Measurements from ENCODE around the gene PIGR.

PIGR gene

GRCh38 chr1:206946261-206946660, at the start of gene PIGR:
TSS of gene PIGR (minus strand) at chr1:206946466. CDS start at chr1:206940531, 5,935 bp downstream.
- DNase-seq (ENCODE audit: low read depth): no peak

- DNase-seq (ENCODE audit: low read depth): no peak
Measured at GRCh38 chr1:206992790-206993189, 46.5 kb upstream of the PIGR start.

DNA sequence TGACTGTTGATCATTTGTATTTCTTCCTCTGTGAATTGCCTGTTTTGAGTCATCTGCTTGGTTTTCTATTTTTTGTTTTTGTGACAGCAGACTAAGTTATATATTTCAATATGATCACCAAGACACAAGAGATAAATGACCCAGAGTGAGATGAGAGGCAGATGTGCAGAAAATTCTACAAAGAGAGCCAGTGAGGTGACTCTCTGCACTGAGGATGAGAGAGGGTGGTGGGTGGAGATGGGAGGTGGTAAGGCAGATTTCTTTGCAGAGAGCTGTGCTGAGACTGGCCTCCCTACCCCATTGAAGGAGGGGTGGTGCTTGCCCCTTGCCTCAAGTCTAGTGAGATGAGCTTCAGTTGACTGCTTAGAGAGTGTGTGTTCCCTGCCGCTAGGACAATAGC, 41.6 kb upstream of the PIGR start:
- no peak for DNase-seq (ENCODE audit: low read depth)

GRCh38 chr1:206986885-206987284, 40.6 kb upstream of the PIGR start:
- DNase-seq (ENCODE audit: low read depth): no peak

GRCh38 chr1:206986402-206986801, 40.1 kb upstream of the PIGR start:
- no peak for DNase-seq (ENCODE audit: low read depth)

DNA sequence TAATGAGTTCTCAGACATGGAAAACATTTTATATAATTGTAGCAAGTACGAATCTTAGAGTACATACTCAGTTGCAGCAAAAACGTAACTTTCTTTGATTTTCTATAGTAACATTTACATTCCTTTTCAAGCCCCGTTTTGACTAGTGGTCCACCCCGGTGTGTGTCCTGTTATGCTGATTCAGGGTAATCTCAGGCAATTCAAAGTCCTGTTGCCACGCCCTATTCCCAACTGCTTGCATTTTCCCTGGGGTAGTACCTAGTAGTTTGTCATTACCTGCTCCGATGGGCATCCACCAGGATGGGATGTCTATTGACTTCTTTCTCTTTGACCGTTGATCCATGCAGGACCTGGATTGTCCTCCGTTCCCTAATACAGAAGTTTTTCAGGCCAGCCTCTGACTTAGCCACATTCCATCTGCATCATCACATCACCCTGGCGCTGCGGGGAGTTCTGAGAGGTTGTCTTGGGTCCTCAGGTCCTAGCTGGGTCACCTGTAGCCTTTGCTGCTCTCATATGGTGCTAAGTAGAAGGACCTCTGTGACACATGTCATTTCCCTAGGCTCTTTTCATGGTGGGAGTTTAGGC, 39.0 kb upstream of the PIGR start:
- no peak for DNase-seq (ENCODE audit: low read depth)

DNA sequence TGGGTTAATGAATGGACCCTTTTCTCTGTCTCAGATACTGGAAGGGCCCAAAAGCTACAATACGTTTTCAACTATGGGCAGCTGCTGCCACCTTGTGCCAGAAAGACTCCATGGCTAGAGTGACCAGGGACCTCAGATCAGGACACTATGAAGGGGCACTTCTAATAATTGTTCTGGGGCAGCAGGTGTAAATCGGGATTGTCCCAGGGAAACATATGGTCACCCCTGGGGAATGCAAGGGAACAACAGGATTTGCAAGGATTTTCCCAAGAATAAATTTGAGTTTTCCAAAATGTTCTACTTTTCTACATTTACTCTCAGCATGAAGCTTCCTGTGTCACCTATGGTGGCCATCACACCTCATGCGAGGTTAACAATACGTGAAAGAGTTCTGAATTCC, 36.0 kb upstream of the PIGR start:
- peak; percentile 31 for DNase-seq (ENCODE audit: low read depth)

- DNase-seq (ENCODE audit: low read depth): no peak
Measured at GRCh38 chr1:206979379-206980043, 33.2 kb upstream of the PIGR start.

- no peak for DNase-seq (ENCODE audit: low read depth)
Measured at GRCh38 chr1:206978259-206978658, 32.0 kb upstream of the PIGR start.

GRCh38 chr1:206975306-206975705, 29.0 kb upstream of the PIGR start:
- DNase-seq (ENCODE audit: low read depth): no peak

DNA sequence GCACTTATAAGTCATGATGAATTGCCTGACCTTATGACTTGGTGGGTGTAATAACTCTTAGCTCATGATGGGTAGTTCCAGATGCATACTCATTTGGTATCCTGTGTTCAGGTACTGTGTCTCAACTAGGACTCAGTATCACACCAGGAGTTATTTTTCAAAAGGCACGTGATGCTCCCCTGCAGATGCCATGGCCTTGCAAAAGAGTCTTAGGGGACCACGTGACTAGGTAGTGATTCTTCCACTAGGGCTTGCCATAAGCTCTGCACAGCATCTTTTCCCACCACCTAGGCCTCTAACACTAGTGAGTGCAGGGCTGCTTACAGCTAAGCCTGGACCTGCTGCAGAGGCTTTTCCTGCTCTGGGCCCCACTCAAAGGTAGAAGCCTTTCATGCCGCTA, 27.9 kb upstream of the PIGR start:
- no peak for DNase-seq (ENCODE audit: low read depth)

DNA sequence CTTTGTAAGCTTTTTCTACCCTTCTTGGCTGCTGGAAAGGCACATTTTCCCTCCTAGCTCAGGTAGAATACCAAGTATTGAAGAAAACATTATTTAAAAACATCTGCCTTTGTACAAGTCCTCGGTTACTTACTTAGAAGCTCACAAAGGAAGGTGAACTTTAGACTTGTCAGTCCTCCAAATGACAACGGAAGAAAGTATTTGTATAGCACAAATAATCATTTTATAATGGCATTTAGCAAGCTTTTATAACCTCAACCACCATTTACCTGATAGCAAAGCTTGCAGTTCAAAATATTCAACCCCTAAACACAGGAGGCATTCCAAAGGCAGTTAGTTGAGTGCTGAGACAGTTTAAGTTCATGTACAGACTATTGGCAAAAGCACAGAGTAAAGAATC, 26.5 kb upstream of the PIGR start:
- no peak for DNase-seq (ENCODE audit: low read depth)

DNA sequence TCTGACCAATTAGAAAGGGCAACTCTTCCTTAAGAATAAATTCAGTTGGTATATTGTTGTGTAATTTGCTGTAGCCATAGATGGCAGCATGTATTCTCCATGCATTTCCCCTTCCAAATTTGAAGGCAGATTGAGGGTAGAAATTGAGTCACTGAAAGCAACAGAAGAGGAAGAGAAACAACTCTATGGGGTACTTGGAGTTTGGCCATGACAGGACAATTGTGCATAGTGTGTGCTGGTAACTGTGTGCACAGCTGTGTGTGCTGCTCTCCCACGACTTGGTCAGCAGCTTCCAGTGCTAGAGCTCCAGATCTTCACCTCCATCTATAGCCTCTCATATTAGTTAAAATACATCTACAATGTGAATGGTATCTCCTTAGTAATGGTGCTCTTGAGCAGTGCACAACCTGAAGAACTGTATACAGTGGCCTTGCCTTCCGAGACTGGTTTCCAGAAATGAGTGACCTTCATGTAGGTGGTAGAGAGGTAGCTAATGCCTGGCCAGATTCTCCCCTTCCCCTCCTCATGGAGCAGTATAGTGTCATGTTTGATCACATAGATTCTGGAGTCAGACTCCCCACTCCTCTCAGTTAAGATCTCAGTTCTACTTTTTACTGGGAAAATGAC, 24.9 kb upstream of the PIGR start:
- DNase-seq (ENCODE audit: low read depth): no peak

DNA sequence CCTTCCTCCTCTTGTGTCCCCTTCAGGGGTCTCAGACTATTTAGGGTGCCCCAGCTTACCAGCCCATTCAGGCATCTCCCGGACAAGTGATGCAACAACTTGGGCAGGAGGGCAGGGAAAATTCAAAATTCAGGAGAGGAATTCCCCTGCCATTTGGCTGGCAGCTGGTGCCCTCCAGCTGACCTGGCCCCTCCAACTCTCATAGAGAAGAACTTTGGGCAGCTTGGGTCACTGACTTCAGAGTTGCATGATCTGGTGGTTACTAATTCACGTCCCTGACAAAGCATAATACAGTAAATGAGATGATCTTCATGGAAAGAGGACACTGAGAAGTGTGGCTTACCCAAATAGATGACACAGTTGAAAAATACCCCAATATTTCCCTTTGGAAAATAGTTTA, 24.2 kb upstream of the PIGR start, which contains the start of gene FCAMR:
TSS of gene FCAMR (minus strand) at position 15 of the 400 bp plus-strand sequence. CDS start 335 bp downstream, outside the sequence.
- no peak for DNase-seq (ENCODE audit: low read depth)

GRCh38 chr1:206969090-206969489, 22.8 kb upstream of the PIGR start:
- no peak for DNase-seq (ENCODE audit: low read depth)

DNA sequence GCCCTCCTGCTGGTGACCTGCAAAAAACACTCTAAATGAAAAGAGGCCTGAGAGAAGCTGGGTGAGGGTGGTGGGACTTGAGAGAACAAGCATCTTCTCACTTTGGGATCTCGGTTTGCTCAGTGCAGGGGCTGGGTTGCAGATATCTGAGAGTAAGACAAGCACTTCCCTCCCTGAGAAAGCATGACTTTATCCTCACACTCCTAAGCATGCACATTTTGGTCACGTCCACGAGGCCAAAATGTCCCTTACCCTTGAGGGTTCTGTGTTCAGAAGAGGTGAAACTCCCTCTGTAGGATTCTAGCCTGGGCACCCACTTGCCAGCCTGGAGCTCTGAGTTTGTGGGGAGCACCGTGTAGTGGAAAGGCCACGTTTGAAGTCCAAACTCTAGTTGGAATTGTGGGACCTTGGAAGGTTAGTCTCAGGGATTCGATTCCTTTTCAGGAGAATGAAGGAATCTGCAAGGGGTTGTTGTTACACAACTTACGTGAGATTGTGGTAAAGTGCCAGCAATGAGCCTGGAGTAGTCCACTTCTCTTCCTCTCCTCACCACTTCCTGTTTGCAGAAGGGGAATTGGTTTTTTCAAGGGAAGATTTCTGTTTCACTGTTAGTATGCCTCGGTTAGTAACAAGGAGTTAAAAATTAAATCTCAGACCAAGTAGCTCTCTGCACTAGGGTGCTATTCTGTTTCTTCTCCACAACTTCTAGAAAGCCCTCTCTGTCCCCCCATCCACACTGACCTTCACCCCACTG, 21.0 kb upstream of the PIGR start:
- no peak for DNase-seq (ENCODE audit: low read depth)

- no peak for DNase-seq (ENCODE audit: low read depth)
Measured at GRCh38 chr1:206965781-206966180, 19.5 kb upstream of the PIGR start.

DNA sequence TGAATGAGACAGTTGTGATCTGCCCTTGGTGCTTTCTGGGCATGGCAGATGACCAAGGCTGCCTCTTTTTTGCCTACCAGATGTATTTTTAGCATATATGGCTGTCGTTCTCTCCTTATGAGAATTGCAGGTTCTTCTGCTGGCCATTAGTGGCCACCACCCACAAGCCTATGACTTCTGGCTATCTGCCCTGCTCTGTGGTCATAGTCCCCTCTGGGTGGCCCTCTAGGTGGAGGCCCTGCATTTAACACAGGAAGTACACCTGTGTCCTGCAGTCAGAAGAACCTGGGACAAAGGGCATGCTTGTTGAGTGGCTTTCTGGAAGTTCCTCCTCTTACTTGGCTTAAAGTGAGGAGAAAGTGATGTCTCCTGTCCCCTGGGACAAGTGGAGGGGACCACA, 17.5 kb upstream of the PIGR start:
- DNase-seq (ENCODE audit: low read depth): no peak

DNA sequence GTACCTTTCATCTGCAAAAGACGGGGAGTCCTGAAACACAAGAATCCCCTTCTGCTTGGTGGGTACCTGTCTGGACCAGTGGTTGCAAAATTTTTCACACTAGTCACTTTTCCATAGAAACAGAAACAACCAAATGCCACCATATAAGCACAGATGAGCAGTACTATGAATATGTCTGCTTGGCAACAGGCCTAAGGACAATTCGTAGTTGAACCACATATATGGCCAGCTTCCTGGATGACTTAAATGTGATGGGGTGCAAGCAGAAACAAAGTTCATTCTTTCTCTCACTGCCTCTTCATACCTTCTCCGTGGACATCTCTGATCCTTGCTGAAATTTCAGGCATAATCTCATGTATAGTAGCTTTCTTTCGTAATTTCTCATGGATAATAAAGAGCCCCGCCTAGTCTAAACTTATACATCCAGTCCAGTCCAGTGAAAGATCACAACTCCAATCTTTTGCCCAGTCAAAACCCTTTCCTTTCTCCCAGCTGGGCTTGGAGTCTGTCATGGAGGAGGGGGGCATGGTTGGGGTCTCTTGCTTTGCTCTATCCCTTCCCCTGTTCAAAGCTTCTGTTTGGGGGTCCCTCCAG, 16.9 kb upstream of the PIGR start:
- DNase-seq (ENCODE audit: low read depth): no peak

DNA sequence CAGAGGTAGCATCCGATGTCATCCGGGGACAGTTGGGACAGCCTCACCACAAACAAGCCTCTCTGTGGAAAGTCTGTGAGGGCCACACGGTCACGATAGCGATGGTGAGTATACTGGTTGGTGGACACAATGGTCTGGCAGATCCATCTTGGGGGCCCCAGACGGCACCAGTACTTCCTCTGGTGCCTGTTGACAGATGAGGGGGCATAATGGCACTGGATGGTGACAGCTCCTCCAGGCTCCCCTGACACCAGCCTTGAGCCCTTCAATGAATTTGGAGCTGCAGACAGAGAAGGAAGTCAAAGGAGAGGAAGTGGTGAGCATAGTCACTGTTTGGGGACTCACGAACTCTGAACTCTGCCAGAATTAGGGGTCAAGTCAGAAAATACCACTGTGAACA, 16.0 kb upstream of the PIGR start:
- no peak for DNase-seq (ENCODE audit: low read depth)

DNA sequence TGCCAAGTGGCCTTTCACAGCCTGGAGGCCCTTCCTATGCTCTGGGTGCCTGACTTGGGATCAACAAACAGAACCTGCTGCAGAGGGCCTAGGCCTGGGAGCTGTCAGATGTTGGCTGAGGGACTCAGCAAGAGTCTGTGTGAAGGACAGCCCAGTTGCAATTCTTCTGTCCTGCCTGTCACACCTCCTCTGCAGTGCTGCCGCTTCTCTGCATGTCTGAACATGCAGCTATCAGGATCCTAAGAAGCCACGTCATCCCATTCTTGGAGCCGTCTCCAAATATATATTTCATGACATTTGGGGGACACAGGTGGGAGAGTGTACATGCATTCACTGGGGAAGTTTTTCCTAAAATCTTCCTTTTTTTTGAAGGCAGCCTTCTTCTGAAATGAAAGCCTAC, 15.4 kb upstream of the PIGR start:
- no peak for DNase-seq (ENCODE audit: low read depth)

- DNase-seq (ENCODE audit: low read depth): no peak
Measured at GRCh38 chr1:206960676-206961386, 14.6 kb upstream of the PIGR start.

Data from activated T-helper 1 cell treated with Interleukin-2 at 50 U/mL for 16 hours (primary cell).